Astrocyte of the hippocampus (primary cell): ENCODE measurements around the gene KATNAL1.
"Not testable (repeated sequence)": the region's sequence is repeated elsewhere in the genome, so short reads cannot be mapped to it uniquely, and the experiment has no call there.

Experiments used
- DNase-seq: peaks from one replicate; pipeline ENCODE4 v3.0.0; 2011; ENCODE audit warnings: low read depth, low spot score

KATNAL1 gene

GRCh38 chr13:30212256-30212655 is 95.1 kb downstream of the KATNAL1 start:
- no peak for DNase-seq

GRCh38 chr13:30211745-30212144 is 95.6 kb downstream of the KATNAL1 start:
- no peak for DNase-seq

- no peak for DNase-seq
Measured at GRCh38 chr13:30204564-30204963, 102.8 kb downstream of the KATNAL1 start.

DNA sequence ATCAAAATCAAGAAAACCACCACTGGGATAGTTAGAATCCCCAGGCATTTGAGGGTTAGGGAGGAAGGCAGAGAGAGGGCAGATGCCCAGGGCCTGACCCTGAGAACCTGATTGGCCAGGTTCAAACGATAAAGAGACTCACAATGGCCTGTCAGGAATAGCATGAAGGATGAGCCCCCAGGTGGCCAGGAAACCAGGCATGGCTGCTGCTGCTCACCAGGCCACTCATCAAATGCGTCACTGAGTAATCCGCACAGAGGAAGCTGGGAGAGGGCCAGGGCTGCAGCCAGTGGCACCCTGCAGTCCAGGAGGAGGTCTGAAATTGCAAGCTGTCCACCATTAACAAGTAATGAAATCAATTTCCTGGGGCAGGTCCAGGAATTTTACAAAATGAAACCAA is 111.3 kb downstream of the KATNAL1 start:
- DNase-seq = peak; percentile 54

GRCh38 chr13:30194906-30195305 is 112.4 kb downstream of the KATNAL1 start:
- DNase-seq = no peak

DNA sequence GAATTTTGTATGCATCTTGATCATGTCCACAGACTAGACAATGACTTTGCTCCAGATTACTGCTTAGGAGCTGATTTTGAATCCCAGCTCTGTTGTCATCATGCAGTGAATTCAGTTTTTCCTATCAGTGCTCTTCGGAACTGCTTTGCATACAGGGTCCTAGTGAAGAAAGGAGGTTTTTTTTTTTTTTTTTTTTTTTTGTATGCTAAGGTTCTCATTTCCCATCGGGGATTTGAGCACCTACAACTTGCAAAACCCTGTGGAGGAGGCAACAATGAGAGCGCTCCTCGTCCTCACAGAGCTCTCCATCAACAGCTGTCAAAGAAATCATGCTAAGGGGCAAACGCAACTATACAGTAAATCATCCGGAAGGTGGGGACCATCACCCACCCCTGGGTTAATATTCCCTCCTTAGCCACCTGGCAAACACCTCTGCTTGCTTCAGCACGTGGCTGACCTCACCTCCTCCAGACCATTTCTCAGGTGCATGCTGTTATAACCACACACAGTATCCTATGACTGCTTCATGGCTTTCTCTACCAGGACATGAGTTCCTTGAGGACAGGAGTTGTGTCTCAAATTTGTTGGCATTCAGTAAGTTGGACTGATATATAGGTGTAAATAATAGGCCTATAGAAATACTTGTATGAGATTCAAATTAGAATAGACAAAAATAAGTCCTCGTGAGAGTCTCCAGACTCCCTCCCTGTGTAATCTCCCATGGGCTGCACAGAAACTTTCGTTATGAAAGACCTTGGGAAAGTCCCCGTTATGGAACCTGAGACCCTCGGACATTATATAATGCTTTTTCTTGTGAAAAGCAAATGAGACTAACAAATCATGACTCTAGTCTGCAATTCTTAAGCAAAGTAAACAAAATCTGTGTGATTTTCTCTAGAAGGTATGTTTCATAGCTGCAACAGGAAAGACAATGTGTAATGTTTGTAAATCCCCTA is 113.8 kb downstream of the KATNAL1 start:
- DNase-seq = no peak

DNA sequence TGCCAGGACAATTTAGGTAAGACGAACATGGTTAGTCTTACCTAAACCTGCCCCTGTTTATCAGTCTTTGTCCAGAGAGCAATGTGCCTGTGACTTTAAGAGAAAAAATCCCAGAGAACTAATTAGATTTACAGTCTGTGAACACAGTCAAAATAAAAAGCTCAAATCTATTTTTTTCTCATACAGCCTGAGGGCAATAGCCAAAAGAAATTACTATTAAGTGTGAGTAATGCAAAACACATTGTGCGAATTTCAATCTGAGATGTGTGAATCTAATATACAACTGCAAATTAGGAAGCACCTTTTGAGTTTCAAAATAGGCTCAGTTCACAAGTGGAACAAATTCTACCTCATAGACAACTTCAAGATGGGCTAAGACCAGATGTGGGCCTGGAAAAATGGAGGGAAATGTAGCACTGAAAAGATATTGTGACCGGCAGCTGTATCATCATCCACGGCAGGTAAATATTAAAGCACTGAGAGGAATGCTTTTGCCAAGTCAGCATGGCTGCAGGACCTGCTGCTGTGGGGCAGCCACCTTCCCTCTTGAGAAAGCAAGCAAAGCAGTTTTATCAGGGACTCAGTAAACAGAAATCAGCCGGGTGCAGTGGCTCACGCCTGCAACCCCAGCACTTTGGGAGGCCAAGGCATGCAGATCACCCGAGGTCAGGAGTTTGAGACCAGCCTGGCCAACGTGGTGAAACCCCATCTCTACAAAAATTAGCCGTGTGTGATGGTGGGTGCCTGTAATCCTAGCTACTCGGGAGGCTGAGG is 114.8 kb downstream of the KATNAL1 start:
- no peak for DNase-seq

GRCh38 chr13:30191491-30192100 is 115.8 kb downstream of the KATNAL1 start:
- no peak for DNase-seq

DNA sequence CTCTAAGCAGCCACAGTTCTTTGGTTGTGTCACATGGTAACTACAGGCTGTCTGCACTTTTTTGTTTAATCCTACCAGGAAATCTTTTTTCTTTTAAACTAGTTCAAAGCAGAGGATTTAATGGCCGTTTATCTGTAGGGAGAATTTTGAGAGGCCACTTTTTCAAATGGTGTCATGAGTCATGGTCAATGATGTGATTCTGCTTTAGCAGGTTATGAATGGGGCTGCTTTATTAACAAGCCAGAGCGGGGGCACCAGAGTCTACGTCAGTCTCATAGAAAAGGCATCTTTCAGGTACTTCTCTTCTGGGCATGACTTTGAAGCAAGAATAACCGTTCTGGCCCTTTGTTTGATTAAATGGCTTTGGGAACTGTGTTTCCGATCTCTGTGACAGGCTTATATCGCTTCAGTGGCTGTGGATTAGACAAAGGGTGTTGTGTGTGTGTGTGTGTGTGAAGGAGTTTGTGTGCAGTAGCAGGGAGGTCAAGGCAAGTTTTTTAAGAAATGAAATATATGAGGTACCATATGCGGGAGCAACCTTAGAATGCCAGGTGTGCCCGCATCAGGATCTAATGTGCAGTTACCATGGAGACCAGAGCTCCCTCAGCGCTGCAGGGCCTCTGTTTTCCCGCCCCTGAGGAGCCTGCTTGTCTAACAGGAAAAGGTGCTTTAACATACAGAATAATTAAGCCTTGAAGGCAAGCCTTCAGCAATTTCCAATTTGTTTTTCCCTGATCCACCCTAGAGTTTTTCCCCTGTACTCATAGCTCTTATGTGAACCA is 120.5 kb downstream of the KATNAL1 start:
- peak; percentile 51 for DNase-seq

DNA sequence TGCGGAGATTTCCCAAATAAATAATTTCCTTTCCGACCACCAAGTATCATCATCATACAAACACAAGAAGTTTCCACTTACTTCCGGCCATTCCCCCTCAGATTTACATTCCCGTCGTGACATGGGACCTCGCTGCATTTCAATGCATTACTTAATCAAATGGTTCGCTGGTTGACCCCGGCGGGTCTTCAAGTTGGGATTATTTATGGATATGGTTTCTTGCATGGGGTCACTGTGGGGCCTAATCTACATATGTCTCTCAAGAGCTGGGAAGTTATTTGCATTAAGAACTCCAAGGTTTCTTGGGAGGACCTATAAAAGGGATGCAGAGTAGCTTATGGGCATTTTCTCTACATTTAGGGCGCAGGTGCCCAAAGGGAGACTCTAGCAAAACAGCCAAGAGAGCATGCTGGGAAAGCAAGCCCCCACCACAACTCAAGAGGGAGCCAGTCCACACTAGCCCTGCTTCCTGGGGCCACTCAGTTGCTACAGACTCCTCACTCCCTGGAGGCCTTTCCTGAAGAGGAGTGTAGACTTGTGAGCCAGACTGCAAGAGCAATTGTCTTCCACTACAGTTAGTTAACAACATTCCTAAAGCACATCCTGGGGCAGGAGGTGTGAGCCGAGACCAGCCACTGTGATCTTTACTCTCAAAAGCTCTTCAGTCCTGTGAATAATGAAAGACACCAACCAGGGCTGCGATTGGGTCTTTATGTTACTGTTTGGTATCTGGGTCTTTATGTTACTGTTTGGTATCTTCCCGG is 125.3 kb downstream of the KATNAL1 start:
- DNase-seq = no peak

GRCh38 chr13:30179597-30180276 is 127.6 kb downstream of the KATNAL1 start:
- DNase-seq = no peak

DNA sequence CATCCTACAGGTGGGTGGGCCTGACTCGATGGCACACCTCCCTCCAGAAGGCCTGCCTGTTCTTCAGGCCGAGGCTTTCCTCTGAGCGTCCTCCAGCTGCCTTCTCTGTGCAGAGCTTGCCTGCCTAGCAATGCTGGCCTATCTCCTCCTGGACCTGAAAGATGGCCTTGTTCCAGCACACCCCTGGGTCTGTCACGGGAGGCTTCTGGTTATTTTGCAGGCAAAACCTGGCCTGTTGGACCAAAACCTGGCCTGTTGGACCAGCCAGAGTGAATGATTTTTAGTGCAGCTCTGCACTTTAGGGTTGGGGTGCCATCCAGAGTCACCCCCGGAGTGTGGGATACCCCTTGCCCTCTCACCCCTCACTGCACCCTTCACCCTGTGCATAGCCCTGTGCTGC is 128.4 kb downstream of the KATNAL1 start:
- DNase-seq = no peak

- no peak for DNase-seq
Measured at GRCh38 chr13:30175166-30175565, 132.2 kb downstream of the KATNAL1 start.

DNA sequence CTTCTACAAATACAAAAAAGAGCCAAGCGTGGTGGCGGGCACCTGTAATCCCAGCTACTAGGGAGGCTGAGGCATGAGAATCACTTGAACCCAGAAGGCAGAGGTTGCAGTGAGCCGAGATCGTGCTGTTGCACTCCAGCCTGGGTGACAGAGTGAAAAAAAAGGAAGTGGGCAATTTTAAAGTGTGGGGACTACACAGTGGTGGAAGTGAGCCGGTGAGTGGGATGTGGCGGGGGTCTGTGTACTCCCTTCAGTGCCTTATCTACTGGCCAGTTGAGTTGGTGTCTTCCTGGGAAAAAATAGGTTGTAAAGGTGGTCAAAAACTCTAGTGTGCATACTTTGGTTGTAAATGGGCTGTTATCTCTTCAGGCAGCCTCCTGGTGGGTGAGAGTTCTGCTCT is 133.1 kb downstream of the KATNAL1 start:
- not testable (repeated sequence) for DNase-seq

DNA sequence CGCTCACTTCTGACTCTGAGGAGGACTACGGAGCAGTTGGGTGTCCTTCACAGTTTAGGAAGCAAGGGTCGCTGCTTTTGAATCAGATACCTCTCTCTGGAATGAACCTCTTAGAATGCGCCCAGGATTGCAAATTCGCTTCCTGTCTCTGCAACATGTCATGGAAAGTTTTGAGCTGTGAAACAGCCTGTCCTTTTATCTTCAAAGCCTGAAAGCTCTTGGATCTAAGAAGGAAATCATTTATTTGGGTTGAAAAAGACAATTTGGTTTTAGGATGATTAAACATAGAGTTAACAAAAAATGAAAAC is 134.1 kb downstream of the KATNAL1 start:
- DNase-seq = no peak

- DNase-seq = no peak
Measured at GRCh38 chr13:30172593-30173302, 134.6 kb downstream of the KATNAL1 start.

DNA sequence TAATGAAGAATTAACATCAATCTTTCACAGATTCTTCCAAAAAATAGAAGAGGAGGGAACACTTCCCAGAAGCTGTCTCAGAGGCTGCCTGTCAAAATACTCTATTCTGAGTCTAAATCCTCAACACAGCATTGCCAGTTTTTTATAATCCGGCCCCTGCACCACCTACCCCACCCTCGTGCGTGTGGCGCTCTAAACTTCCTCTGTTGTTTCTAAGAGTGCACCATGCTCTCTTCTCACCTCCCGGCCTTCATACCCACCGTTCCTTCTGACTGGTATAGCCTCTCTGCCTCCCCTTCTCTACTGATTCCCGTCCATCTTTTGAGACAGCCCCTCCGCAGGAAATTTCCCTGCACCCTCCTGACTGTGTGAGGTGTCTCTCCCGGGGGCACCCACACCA is 136.8 kb downstream of the KATNAL1 start:
- no peak for DNase-seq

GRCh38 chr13:30169442-30169841 is 137.9 kb downstream of the KATNAL1 start:
- no peak for DNase-seq

GRCh38 chr13:30165796-30166195 is 141.6 kb downstream of the KATNAL1 start:
- DNase-seq = peak; percentile 46

DNA sequence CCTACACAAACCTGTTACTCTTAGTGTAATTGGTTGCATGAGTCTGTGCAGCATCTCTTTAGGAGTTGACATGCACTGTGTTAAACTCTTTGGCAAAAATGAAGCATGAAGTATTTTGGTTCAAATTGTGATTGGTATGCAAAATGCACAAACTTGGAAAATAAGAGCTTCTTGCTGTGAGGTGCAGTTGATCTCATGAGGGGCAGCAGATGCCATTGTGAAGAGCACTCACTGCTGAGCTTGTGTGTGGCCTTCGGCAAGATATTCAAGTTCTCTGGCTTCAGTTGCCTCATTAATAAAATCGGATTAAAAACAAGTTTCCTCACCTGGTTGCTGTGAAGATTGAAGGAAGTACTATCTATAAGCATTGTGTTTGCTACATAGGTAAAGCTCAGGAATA is 142.3 kb downstream of the KATNAL1 start:
- no peak for DNase-seq
